GM12878 (cell line): ENCODE results near the gene RETREG3. TPM values are rescaled to one million over a fixed set of nuclear protein-coding genes. Genes with fewer than 3 reads are reported as not detected.
A peak's percentile ranks its signal among the peaks of the same experiment; 100 is the strongest.

ENCODE experiments used
- ATAC-seq: fragments of 200-7000 bp; cut with Tn5 transposase; 3 replicates; pipeline ENCODE4 v1.9.1; 2020; ENCODE audit warnings: mild to moderate bottlenecking, moderate library complexity
- BruUV-seq: library from RNA; stranded (reverse); fragments of 400-500 nt; replicated peaks from 2 replicates; lab custom pipeline; 2021; lab: Mats Ljungman, UMichigan
- CTCF ChIA-PET: fragments of 300-600 bp; sonication (Branson Sonifier 250); formaldehyde crosslinking; extraction: SDS; loops from one replicate; lab custom pipeline; 2021; ENCODE audit warnings: inconsistent platforms; lab: Yijun Ruan, JAX
- POLR2A ChIA-PET: fragments of 350-600 bp; formaldehyde crosslinking; extraction: SDS; loops from one replicate; lab custom pipeline; 2021; ENCODE audit warnings: inconsistent platforms; lab: Charles Lee
- RAD21 ChIA-PET: fragments of 300-600 bp; sonication (Branson Sonifier 250); formaldehyde crosslinking; loops from one replicate; lab custom pipeline; 2023; ENCODE audit warnings: antibody characterized with exemption; ENCODE audit not compliant: unreplicated experiment; lab: Charles Lee
- SMC1A ChIA-PET: fragments of 300-600 bp; sonication (Branson Sonifier 250); formaldehyde crosslinking; loops from one replicate; lab custom pipeline; 2023; ENCODE audit not compliant: unreplicated experiment, uncharacterized antibody; lab: Charles Lee
- DNase-seq: peaks from one replicate; pipeline ENCODE4 v3.0.0-alpha.2; 2011; ENCODE audit warnings: low read depth, low spot score
- FAIRE-seq: peaks from 3 replicates; lab custom pipeline; 2011; peaks lifted over from hg19 to GRCh38; lab: Jason Lieb, UNC
- H2AFZ ChIP-seq: 2 replicates; pipeline ENCODE4 v1.6.0; 2011; ENCODE audit warnings: low read depth, low read length, control low read depth; ENCODE audit not compliant: control insufficient read depth
- H3K27ac ChIP-seq: 2 replicates; pipeline ENCODE4 v1.5.1; 2011; ENCODE audit warnings: control low read depth; ENCODE audit not compliant: control insufficient read depth, insufficient read depth
- H3K27me3 ChIP-seq, 2 experiments: replicated peaks in 1 of 2; 2 replicates each; pipeline versions ENCODE4 v1.6.0 to v1.6.1; 2011; ENCODE audit warnings: low read length in 1 of 2; ENCODE audit not compliant: control insufficient read depth in 2 of 2, insufficient read depth in 2 of 2
- H3K36me3 ChIP-seq, 2 experiments: 2 replicates each; pipeline ENCODE4 v1.5.1; 2011; ENCODE audit warnings: low read length in 1 of 2; ENCODE audit not compliant: control insufficient read depth in 2 of 2, insufficient read depth in 2 of 2
- H3K4me1 ChIP-seq: 2 replicates; pipeline ENCODE4 v1.6.1; 2011; ENCODE audit warnings: mild to moderate bottlenecking, low read length, moderate library complexity, mixed read lengths; ENCODE audit not compliant: control insufficient read depth, insufficient read depth
- H3K4me2 ChIP-seq: 2 replicates; pipeline ENCODE4 v1.6.0; 2011; ENCODE audit warnings: control low read depth; ENCODE audit not compliant: control insufficient read depth, insufficient read depth
- H3K4me3 ChIP-seq: fragments of 200-600 bp; sonication (generic); 2 replicates; pipeline ENCODE4 v1.5.1; 2016
- H3K79me2 ChIP-seq: 2 replicates; pipeline ENCODE4 v1.6.0; 2011; ENCODE audit warnings: low read length; ENCODE audit not compliant: control insufficient read depth, insufficient read depth
- H3K9ac ChIP-seq: 2 replicates; pipeline ENCODE4 v1.8.0; 2011; ENCODE audit warnings: low read length, control low read depth, mixed read lengths; ENCODE audit not compliant: control insufficient read depth, insufficient read depth
- H3K9me3 ChIP-seq: replicated peaks from 3 replicates; pipeline ENCODE4 v1.5.1; 2011; ENCODE audit warnings: mild to moderate bottlenecking, low read length; ENCODE audit not compliant: control insufficient read depth, insufficient read depth
- H4K20me1 ChIP-seq: 2 replicates; pipeline ENCODE4 v1.6.0; 2011; ENCODE audit not compliant: control insufficient read depth, insufficient read depth
- BACH1 ChIP-seq: fragments of 450-650 bp; IDR thresholded peaks from 2 replicates; pipeline ENCODE4 v1.6.1; 2017; ENCODE audit warnings: mild to moderate bottlenecking, borderline replicate concordance
- HCFC1 ChIP-seq: fragments of 150-350 bp; IDR thresholded peaks from 2 replicates; pipeline ENCODE4 v1.6.1; 2014; ENCODE audit warnings: low read length
- HDAC6 ChIP-seq: fragments of 200-600 bp; sonication (generic); IDR thresholded peaks from one replicate; pipeline ENCODE4 v1.8.0; 2017; ENCODE audit warnings: antibody characterized with exemption; ENCODE audit not compliant: unreplicated experiment
- SREBF2 ChIP-seq: IDR thresholded peaks from 2 replicates; pipeline ENCODE4 v1.6.1; 2012; ENCODE audit warnings: mild to moderate bottlenecking, low read length
- STAT3 ChIP-seq: IDR thresholded peaks from 2 replicates; pipeline ENCODE4 v1.6.1; 2011; ENCODE audit warnings: low read depth, low read length, improper control_type of control experiment
- SUZ12 ChIP-seq: fragments of 200-600 bp; sonication (generic); IDR thresholded peaks from one replicate; pipeline ENCODE4 v1.6.1; 2018; ENCODE audit warnings: antibody characterized with exemption, mild to moderate bottlenecking; ENCODE audit not compliant: unreplicated experiment
- ZNF207 ChIP-seq: fragments of 450-650 bp; IDR thresholded peaks from 2 replicates; pipeline ENCODE4 v1.6.1; 2014; ENCODE audit warnings: antibody characterized with exemption, mild to moderate bottlenecking, borderline replicate concordance
- ZNF24 ChIP-seq: fragments of 450-650 bp; IDR thresholded peaks from 2 replicates; pipeline ENCODE4 v1.6.1; 2017; ENCODE audit warnings: antibody characterized with exemption, mild to moderate bottlenecking
- WGBS: methylation state at CpG from one replicate; pipeline ENCODE4 v1.1.6; 2016; ENCODE audit warnings: low lambda C conversion rate; ENCODE audit not compliant: insufficient replicate concordance, insufficient coverage; ENCODE audit errors: missing lambda C conversion rate; 5-methylcytosine and 5-hydroxymethylcytosine counted together
- in situ Hi-C: fragments of 300-500 bp; cut with MboI; formaldehyde crosslinking; loops from 9 replicates; pipeline ENCODE4 v1.14.3; 2018; ENCODE audit warnings: mixed read lengths
- intact Hi-C: fragments of 100-400 bp; cut with micrococcal nuclease; formaldehyde crosslinking; loops from one replicate; pipeline ENCODE4 v1.14.2; 2022; ENCODE audit not compliant: unreplicated experiment
- polyA plus RNA-seq, 11 experiments: library from polyadenylated mRNA; depleted of rRNA in 4 of 11; unstranded in 6 of 11; stranded (reverse) in 5 of 11; fragments of >200 nt; fragmentation: Nextera tagmentation in 4 of 11; fragmentation: Illumina TruSeq in 1 of 11; extraction: Ambion mirVana in 4 of 11; extraction: Trizol in 1 of 11; gene quantifications; 1 replicate in 1 of 11; 2 replicates in 10 of 11; pipeline versions ENCODE4 v1.2.1 to v1.2.3, GENCODE V29; 2011 to 2016; ENCODE audit warnings: inconsistent platforms in 2 of 11, missing spikeins in 2 of 11, low read depth in 1 of 11
- total RNA-seq, 4 experiments: library from RNA; depleted of rRNA in 3 of 4; stranded (reverse); fragments of >200 nt in 3 of 4; fragmentation: Illumina TruSeq in 1 of 4; extraction: Trizol in 1 of 4; gene quantifications; 2 replicates each; pipeline versions ENCODE4 v1.2.1 to v1.2.3, GENCODE V29; 2013 to 2021
- TF ChIP-seq, protein P1 (sequence below): IDR thresholded peaks from 2 replicates; pipeline ENCODE4 v1.6.1; 2011; ENCODE audit warnings: borderline replicate concordance, low read depth, mild to moderate bottlenecking, moderate library complexity, low read length; ENCODE audit not compliant: insufficient read depth, poor library complexity, severe bottlenecking

The RETREG3 gene
- total and polyA plus RNA-seq, 10 of the 15 experiments (the other 5 are each of a cell fraction or from before 2014, with no cell fraction given) = 7.0 to 50.6 (median 27.3) TPM

DNA sequence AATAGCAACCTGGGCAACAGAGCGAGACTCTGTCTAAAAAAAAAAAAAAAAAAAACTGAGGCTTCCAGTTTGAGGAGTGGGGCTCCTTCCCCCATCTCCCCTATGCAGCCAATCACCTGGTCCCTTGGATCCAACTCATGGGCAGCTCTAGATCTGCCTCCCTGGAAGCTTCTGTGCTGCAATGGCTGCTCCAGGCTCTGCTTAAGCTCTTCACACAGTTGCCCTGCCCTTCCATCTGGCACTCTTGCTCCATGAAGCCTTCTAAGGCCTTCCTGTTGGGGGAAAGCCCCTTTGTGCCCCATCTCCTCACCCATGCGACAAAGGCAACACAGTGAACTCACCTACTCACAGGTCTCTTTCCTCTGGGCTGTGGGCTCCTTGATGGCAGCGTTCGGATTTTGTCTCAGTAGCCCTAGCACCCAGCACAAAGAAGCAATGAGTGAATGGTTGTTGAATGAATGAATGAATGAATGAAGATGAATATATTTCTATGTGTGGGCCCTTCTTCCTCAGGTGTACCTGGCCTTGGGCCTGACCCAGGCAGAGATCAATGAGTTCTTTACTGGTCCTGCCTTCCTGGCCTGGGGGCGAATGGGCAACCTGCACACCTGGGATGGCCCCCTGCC, 71.2 kb downstream of the RETREG3 start:
- Histone ChIP-seq H3K27ac (no peak overlapping the region), H4K20me1 (no peaks in the 10 kb centered on the region), H3K79me2 (peaks cover 13% of the 10 kb centered on the region), H3K4me2 (peak overlapping the region; percentile 98; the same call in 1 of the 2 replicates), H3K9ac (no peak overlapping the region), H3K36me3 (peaks cover 0 to 5% of the 10 kb centered on the region in 2 experiments; a peak in 2 of 4 replicates), H3K4me1 (peaks cover 16% of the 10 kb centered on the region), H3K4me3 (no peak overlapping the region), H3K27me3 (no peaks in the 10 kb centered on the region), H2AFZ (no peak overlapping the region), H3K9me3 (no peaks in the 10 kb centered on the region)
- DNase-seq (no peak), FAIRE-seq (no peak), ATAC-seq (no peak)
- ChIA-PET RAD21 (interaction anchor here (1.4 to 3.4 kb wide), 2 partner anchors 11 to 40 kb away, joined by 5 to 17 read pairs; partner anchors contain the start of gene PSMC3IP), CTCF (interaction anchor here (0.7 to 3.1 kb wide), 4 partner anchors 10 to 41 kb away, joined by 3 to 21 read pairs (median 4); no protein-coding TSS in a partner anchor), SMC1A (interaction anchor here (1.8 to 2.0 kb wide), 2 partner anchors 8 to 11 kb away, joined by 5 to 8 read pairs; no protein-coding TSS in a partner anchor), POLR2A (interaction anchor here (0.7 to 1.5 kb wide), 4 partner anchors 30 to 296 kb away, joined by 3 to 5 read pairs (median 4); no protein-coding TSS in a partner anchor)
- intact Hi-C loops = no loop called here
- in situ Hi-C loops = no loop called here
- BruUV-seq = no TSS peak
- WGBS = 73% methylated on average over 5 of the region's 5 CpGs
- peak; percentile 70; the same call in 1 of the 2 replicates for TF ChIP-seq ZNF24
- no peak for TF ChIP-seq ZNF207

DNA sequence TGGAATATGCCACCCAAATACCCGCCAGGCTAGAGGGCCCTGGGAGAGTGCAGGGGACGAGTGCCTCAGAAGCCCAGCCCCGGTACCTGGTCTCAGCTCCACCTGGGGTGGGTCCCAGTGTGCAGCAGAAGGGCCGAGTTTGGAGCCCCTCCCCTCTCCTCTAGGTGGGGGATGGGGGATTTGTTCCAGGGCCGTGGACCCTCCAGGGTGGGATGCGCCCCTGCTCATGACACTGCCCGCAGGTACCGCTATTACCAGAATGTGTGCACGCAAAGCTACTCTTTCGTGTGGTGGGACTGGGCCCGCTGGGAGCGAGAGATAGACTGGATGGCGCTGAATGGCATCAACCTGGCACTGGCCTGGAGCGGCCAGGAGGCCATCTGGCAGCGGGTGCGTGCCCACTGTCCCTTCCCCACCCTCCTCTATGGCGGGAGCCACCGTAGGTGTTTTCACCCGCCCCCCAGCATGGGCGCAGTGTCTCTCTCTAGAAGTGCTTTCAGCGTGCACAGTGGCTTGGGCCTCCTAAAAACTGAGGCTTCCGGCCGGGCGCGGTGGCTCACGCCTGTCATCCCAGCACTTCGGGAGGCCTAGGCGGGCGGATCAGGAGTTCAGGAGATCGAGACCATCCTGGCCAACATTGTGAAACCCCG, 71.9 kb downstream of the RETREG3 start:
- no peaks in the 10 kb centered on the region for H3K27me3 ChIP-seq
- ATAC-seq (peak; percentile 13; the same call in 1 of the 3 replicates), DNase-seq (no peak)
- 76% methylated on average over 30 of the region's 31 CpGs for whole genome bisulfite sequencing
- no peaks in the 10 kb centered on the region for H3K9me3 ChIP-seq
- H3K4me1 ChIP-seq = peaks cover 16% of the 10 kb centered on the region
- no peak for TF ChIP-seq BACH1
- no peak for TF ChIP-seq HCFC1
- TF ChIP-seq HDAC6 = no peak
- no peak for TF ChIP-seq SUZ12
- no peak for TF ChIP-seq SREBF2
- TF ChIP-seq, protein P1, sequence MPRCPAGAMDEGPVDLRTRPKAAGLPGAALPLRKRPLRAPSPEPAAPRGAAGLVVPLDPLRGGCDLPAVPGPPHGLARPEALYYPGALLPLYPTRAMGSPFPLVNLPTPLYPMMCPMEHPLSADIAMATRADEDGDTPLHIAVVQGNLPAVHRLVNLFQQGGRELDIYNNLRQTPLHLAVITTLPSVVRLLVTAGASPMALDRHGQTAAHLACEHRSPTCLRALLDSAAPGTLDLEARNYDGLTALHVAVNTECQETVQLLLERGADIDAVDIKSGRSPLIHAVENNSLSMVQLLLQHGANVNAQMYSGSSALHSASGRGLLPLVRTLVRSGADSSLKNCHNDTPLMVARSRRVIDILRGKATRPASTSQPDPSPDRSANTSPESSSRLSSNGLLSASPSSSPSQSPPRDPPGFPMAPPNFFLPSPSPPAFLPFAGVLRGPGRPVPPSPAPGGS = no peak
- no peak for TF ChIP-seq STAT3
- TF ChIP-seq, all 136 proteins: peak for 0
- H4K20me1 ChIP-seq = no peaks in the 10 kb centered on the region
- in situ Hi-C loops (no loop called here), intact Hi-C loops (no loop called here)
- RAD21 ChIA-PET = interaction anchor here (0.9 to 3.4 kb wide), 6 partner anchors 10 to 226 kb away, joined by 5 to 17 read pairs (median 6); partner anchors contain the start of gene PSMC3IP
- peak overlapping the region; percentile 81 for H3K9ac ChIP-seq
- no peak for FAIRE-seq
- POLR2A ChIA-PET = interaction anchor here (0.7 to 1.9 kb wide), 8 partner anchors 11 to 297 kb away, joined by 3 to 11 read pairs (median 4); no protein-coding TSS in a partner anchor
- H3K27ac ChIP-seq = peak overlapping the region; percentile 75
- no peak overlapping the region for H2AFZ ChIP-seq
- H3K79me2 ChIP-seq = peaks cover 13% of the 10 kb centered on the region
- peak overlapping the region; percentile 77 for H3K4me3 ChIP-seq
- SMC1A ChIA-PET = interaction anchor here (1.2 to 2.0 kb wide), 3 partner anchors 9 to 142 kb away, joined by 3 to 11 read pairs (median 8); no protein-coding TSS in a partner anchor
- H3K4me2 ChIP-seq = peak overlapping the region; percentile 98
- CTCF ChIA-PET = interaction anchor here (0.6 to 3.1 kb wide), 10 partner anchors 10 to 266 kb away, joined by 3 to 21 read pairs (median 4); no protein-coding TSS in a partner anchor
- H3K36me3 ChIP-seq = peaks cover 0 to 5% of the 10 kb centered on the region in 2 experiments; a peak in 2 of 4 replicates
- BruUV-seq = TSS peak; percentile 63
